Right lobe of liver (tissue), 6 donors: ENCODE results near the gene SH2D1B. TPM values are rescaled to one million over a fixed set of nuclear protein-coding genes. Genes with fewer than 3 reads are reported as not detected.

ENCODE experiments used
- ATAC-seq, 4 donors: fragments of 200-7000 bp; cut with Tn5 transposase; one replicate each; pipeline ENCODE4 v1.9.1; 2020; ENCODE audit warnings: mild to moderate bottlenecking in 4 of 4, moderate library complexity in 4 of 4
- DNase-seq, 3 donors: peaks; one replicate each; pipeline ENCODE4 v3.0.0-alpha.2; 2020
- H3K27ac ChIP-seq, 3 donors: fragments of 200-600 bp; one replicate each; pipeline ENCODE4 v1.8.0; 2022
- H3K27me3 ChIP-seq, 2 donors: fragments of 200-600 bp; one replicate each; pipeline ENCODE4 v1.8.0; 2022
- H3K36me3 ChIP-seq, 4 donors: fragments of 200-600 bp; sonication (generic) in 1 of 4; one replicate each; pipeline versions ENCODE4 v1.5.1 to v1.8.0; 2017 to 2022; ENCODE audit warnings: control low read depth in 1 of 4
- H3K4me1 ChIP-seq, 4 donors: fragments of 200-600 bp; sonication (generic) in 1 of 4; one replicate each; pipeline versions ENCODE4 v1.5.1 to v1.8.0; 2017 to 2022; ENCODE audit warnings: control low read depth in 1 of 4
- H3K4me3 ChIP-seq, 3 donors: fragments of 200-600 bp; one replicate each; pipeline ENCODE4 v1.8.0; 2022
- H3K9me3 ChIP-seq, 4 donors: fragments of 200-600 bp; sonication (generic) in 1 of 4; one replicate each; pipeline versions ENCODE4 v1.5.1 to v1.8.0; 2017 to 2022; ENCODE audit warnings: control low read depth in 1 of 4
- POLR2A ChIP-seq: fragments of 450-650 bp; IDR thresholded peaks from one replicate; pipeline ENCODE4 v1.6.1; 2017; ENCODE audit warnings: antibody characterized with exemption, mild to moderate bottlenecking
- WGBS: methylation state at CpG from one replicate; pipeline ENCODE4 v1.1.6; 2018; ENCODE audit warnings: low coverage, low lambda C conversion rate; ENCODE audit not compliant: insufficient coverage; ENCODE audit errors: missing lambda C conversion rate; 5-methylcytosine and 5-hydroxymethylcytosine counted together
- intact Hi-C, 2 donors: fragments of 100-400 bp; cut with DNase I; formaldehyde crosslinking; loops; one replicate each; pipeline versions ENCODE4 v1.11.2 to v1.14.1; 2022
- total RNA-seq, 6 experiments: library from RNA; depleted of rRNA in 2 of 6; stranded (reverse); fragments of >200 nt in 2 of 6; fragmentation: NEBNext Ultra II Directional in 3 of 6; extraction: Animal tissue kit (Norgen Biotek cat#: 25700) in 3 of 6; gene quantifications; one replicate each; pipeline versions ENCODE4 v1.1.0 to v1.2.4, GENCODE V29; 2016 to 2023
- TF ChIP-seq, protein P1 (sequence below), 4 donors: fragments of 200-600 bp in 3 of 4; fragments of 450-650 bp in 1 of 4; IDR thresholded peaks; one replicate each; pipeline versions ENCODE4 v1.5.1 to v1.8.0; 2016 to 2022; ENCODE audit warnings: antibody characterized with exemption in 4 of 4, mild to moderate bottlenecking in 2 of 4
- donor health status: DM: no; HTN: yes; CAD: no.
- donor health status: DM: no; HTN: no; CAD: no.
- donor health status: DM: no; HTN: no; CAD: no.
- donor health status: DM: no; HTN: yes; CAD: no.
- donor health status: DM: no; HTN: yes; CAD: no.

Gene SH2D1B
- total RNA-seq, 6 experiments from 2014 or later = 0.17 to 0.60 (median 0.31) TPM; not detected in 3

DNA sequence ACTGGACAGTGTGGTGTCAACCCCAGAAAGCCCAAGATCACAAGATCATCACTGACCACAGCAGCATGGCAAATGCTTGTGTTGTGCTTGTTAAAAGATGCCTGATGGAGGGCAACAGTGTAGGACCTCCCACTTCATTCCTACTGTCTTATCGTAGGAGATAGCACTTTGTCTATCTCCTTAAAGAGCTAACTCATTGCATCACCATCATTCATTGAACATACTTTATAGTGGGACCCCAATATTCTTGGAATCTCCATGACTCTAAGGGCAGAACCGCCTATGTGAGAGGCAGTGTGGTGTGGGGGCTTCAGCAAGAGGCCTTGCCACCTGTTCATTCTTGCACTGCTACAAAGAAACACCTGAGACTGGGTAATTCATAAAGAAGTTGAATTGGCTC lies 5.0 kb upstream of the SH2D1B start:
- TF ChIP-seq, protein P1, sequence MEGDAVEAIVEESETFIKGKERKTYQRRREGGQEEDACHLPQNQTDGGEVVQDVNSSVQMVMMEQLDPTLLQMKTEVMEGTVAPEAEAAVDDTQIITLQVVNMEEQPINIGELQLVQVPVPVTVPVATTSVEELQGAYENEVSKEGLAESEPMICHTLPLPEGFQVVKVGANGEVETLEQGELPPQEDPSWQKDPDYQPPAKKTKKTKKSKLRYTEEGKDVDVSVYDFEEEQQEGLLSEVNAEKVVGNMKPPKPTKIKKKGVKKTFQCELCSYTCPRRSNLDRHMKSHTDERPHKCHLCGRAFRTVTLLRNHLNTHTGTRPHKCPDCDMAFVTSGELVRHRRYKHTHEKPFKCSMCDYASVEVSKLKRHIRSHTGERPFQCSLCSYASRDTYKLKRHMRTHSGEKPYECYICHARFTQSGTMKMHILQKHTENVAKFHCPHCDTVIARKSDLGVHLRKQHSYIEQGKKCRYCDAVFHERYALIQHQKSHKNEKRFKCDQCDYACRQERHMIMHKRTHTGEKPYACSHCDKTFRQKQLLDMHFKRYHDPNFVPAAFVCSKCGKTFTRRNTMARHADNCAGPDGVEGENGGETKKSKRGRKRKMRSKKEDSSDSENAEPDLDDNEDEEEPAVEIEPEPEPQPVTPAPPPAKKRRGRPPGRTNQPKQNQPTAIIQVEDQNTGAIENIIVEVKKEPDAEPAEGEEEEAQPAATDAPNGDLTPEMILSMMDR (IDR thresholded peaks at IDR 0.05) = no peak
- TF ChIP-seq POLR2A = no peak
- H3K9me3 ChIP-seq = no peaks in the 10 kb centered on the region
- no peaks in the 10 kb centered on the region for H3K4me1 ChIP-seq
- no peaks in the 10 kb centered on the region for H3K36me3 ChIP-seq
- H3K27me3 ChIP-seq = no peaks in the 10 kb centered on the region
- intact Hi-C loops = no loop called here
- no peak overlapping the region for H3K4me3 ChIP-seq
- 78% methylated on average over 2 of the region's 2 CpGs for WGBS
- no peak for DNase-seq
- H3K27ac ChIP-seq = no peak overlapping the region
- ATAC-seq = no peak

DNA sequence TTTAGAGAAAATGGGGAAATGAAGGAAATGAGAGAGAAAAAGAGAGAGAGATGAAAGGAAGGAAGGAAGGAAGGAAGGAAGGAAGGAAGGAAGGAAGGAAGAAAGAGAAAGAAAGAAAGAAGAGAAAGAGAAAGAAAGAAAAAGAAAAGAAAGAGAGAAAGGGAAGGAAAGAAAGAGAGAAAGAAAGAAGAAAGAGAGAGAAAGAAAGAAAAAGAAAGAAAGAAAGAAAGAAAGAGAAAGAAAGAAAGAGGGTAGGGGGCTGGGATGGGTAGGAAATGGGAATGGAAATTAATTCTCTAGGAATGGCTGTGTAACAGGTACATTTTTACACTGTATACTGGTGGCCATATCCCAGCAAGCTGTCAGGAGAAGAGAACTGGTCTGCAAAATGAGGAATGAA lies 4.3 kb upstream of the SH2D1B start:
- Histone ChIP-seq H3K27me3 (no peaks in the 10 kb centered on the region), H3K4me1 (no peaks in the 10 kb centered on the region), H3K9me3 (no peaks in the 10 kb centered on the region), H3K36me3 (no peaks in the 10 kb centered on the region), H3K27ac (no peak overlapping the region), H3K4me3 (no peak overlapping the region)
- TF ChIP-seq, protein P1 (IDR thresholded peaks at IDR 0.05) = no peak
- no peak for TF ChIP-seq POLR2A
- DNase-seq = no peak
- no peak for ATAC-seq
- intact Hi-C loops = no loop called here

DNA sequence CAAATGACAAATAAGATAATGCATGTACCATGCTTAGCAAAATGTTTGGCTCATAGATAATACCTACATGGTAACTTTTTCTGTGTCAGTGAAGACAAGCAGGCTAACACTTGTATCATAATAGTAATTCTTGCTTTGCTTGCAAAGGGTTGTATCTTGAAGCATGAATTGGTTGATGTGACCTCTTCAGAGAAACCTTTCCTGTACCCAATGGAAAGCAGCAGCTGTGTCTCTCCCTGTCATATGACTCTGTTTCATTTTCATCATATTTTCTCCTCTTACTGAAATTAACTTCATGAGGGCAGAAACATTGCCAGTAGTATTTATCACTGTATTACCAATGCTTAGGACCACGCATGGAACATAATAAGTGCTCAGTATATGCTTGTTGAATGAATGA lies 4.4 kb downstream of the SH2D1B start:
- ATAC-seq = no peak
- H3K9me3 ChIP-seq = no peaks in the 10 kb centered on the region
- H3K36me3 ChIP-seq = no peaks in the 10 kb centered on the region
- H3K4me3 ChIP-seq = no peak overlapping the region
- intact Hi-C loops = no loop called here
- WGBS = 100% methylated on average over 1 of the region's 1 CpG
- H3K27ac ChIP-seq = no peak overlapping the region
- no peaks in the 10 kb centered on the region for H3K4me1 ChIP-seq
- DNase-seq = no peak
- no peaks in the 10 kb centered on the region for H3K27me3 ChIP-seq
- TF ChIP-seq, protein P1 (IDR thresholded peaks at IDR 0.05) = no peak
- no peak for TF ChIP-seq POLR2A

DNA sequence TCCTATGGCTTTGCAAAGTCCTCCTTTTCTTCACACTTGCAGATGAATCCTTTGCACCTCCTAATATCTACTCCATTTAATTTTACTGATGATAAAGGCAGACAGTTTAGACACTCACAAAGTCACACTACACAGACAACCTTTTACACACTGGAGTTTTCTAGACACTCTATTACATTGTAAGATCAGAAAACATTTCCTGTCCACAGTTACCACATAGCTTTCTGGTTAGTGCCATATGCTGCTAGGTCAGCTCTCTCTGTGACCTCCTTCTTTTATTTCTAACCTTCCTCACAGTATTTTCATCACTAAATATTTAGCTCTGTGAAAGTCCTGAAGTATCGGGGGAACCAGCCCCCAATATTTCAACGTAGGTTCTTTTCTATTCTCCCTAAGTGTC lies 5.1 kb downstream of the SH2D1B start:
- Histone ChIP-seq H3K9me3 (no peaks in the 10 kb centered on the region), H3K27me3 (no peaks in the 10 kb centered on the region), H3K4me3 (no peak overlapping the region), H3K36me3 (no peaks in the 10 kb centered on the region), H3K27ac (no peak overlapping the region), H3K4me1 (no peaks in the 10 kb centered on the region)
- TF ChIP-seq POLR2A = no peak
- TF ChIP-seq, protein P1 (IDR thresholded peaks at IDR 0.05) = no peak
- DNase-seq = no peak
- no peak for ATAC-seq
- 83% methylated on average over 2 of the region's 2 CpGs for WGBS
- intact Hi-C loops = no loop called here

DNA sequence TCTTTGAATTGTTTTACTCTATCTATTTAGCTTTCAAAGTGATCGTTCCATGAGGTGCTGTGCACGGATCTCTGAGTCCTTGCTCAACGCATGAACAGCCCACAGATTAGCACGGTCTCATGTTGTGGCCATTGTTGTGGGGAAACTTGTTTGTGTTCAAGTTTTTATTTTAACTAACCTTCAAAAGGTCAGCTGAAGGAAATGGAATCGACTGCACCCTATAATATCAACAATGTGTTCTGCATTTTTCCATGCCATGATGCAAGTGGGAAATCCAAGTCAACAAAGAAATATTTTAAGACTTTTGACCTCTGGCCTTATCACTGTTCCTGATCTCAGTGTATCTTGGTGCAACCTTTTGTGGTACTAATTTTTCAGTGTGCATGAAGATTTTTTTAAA lies 6.1 kb downstream of the SH2D1B start:
- no peak overlapping the region for H3K27ac ChIP-seq
- DNase-seq (no peak), ATAC-seq (no peak)
- no peak overlapping the region for H3K4me3 ChIP-seq
- no peaks in the 10 kb centered on the region for H3K4me1 ChIP-seq
- intact Hi-C loops = no loop called here
- H3K9me3 ChIP-seq = no peaks in the 10 kb centered on the region
- no peaks in the 10 kb centered on the region for H3K36me3 ChIP-seq
- WGBS = 45% methylated on average over 5 of the region's 5 CpGs
- no peaks in the 10 kb centered on the region for H3K27me3 ChIP-seq
- no peak for TF ChIP-seq POLR2A
- TF ChIP-seq, protein P1 (IDR thresholded peaks at IDR 0.05) = no peak
